Measurements from ENCODE around the gene PRMT3. TPM values are rescaled to one million over a fixed set of nuclear protein-coding genes. Genes with fewer than 3 reads are reported as not detected.

PRMT3 gene
- total and polyA plus RNA-seq, 2 of the 4 experiments (the other 2 are of a cell fraction): 8.8 to 11.3 TPM

GRCh38 chr11:20373568-20374209 lies 13.8 kb upstream of the PRMT3 start:
- H2BK5ac ChIP-seq (ENCODE audit: low read depth, low read length, poor library complexity, severe bottlenecking): no peak overlapping the region
- H4K5ac ChIP-seq (ENCODE audit: low read depth, low read length): no peak overlapping the region
- H4K8ac ChIP-seq (ENCODE audit: low read depth in 2 of 2, low read length in 2 of 2): no peak overlapping the region; a peak in 1 of 4 replicates
- ChIA-PET CTCF (no interaction called here), POLR2A (ENCODE audit: unreplicated experiment) (no interaction called here)
- no peak overlapping the region for H2AK5ac ChIP-seq (ENCODE audit: low read depth, low read length)
- H4K91ac ChIP-seq (ENCODE audit: insufficient read depth, low read depth, low read length): no peak overlapping the region
- no CpG with 5 or more reads among the region's 3 CpGs for WGBS, 2 experiments (ENCODE audit: extremely low coverage in 2 of 2, insufficient read length in 1 of 2)
- H3K4me1 ChIP-seq (ENCODE audit: control insufficient read depth, insufficient read depth, low read length): peaks cover 5% of the 10 kb centered on the region
- no peak overlapping the region for H3K4me3 ChIP-seq (ENCODE audit: insufficient read depth, low read depth, low read length)
- H3K36me3 ChIP-seq (ENCODE audit: control insufficient read depth, insufficient read depth, low read length): peaks cover 6% of the 10 kb centered on the region
- dilution Hi-C loops (cut with HindIII; ENCODE audit: low sequenced_read_pairs, unreplicated experiment): no loop called here
- TF ChIP-seq POLR2A (IDR thresholded peaks at IDR 0.05; ENCODE audit: low read depth, low read length) (no peak), CTCF (conservative IDR thresholded peaks at IDR 0.05; ENCODE audit: low read depth, low read length) (no peak), NFE2L2 (IDR thresholded peaks at IDR 0.05; ENCODE audit: low read depth, low read length) (no peak), USF2 (IDR thresholded peaks at IDR 0.05; ENCODE audit: low read depth, low read length) (no peak), CHD1 (IDR thresholded peaks at IDR 0.05; ENCODE audit: low read depth, low read length) (no peak), BHLHE40 (IDR thresholded peaks at IDR 0.05; ENCODE audit: low read depth, low read length) (no peak), SMC3 (IDR thresholded peaks at IDR 0.05; ENCODE audit: low read depth, low read length) (no peak), MAZ (IDR thresholded peaks at IDR 0.05; ENCODE audit: borderline replicate concordance, low read depth, low read length) (no peak)
- no peak overlapping the region for H2BK20ac ChIP-seq (ENCODE audit: low read depth, low read length)
- in situ Hi-C loops (cut with MboI; ENCODE audit: low sequenced_read_pairs): loop anchor here (25.0 kb wide), 1 partner anchor 436 kb away; no protein-coding TSS in a partner anchor
- no peak overlapping the region for H2AFZ ChIP-seq (replicated peaks; ENCODE audit: low read length, poor library complexity)
- H2AK9ac ChIP-seq (replicated peaks; ENCODE audit: low read depth, low read length, poor library complexity): no peak overlapping the region
- DNase-seq (no peak), ATAC-seq (ENCODE audit: low read depth) (no peak)
- no peak overlapping the region for H3K4me2 ChIP-seq (ENCODE audit: low read depth, low read length)
- no peaks in the 10 kb centered on the region for H3K9me3 ChIP-seq (ENCODE audit: control insufficient read depth, insufficient read depth, low read length)
- no peak overlapping the region for H3K23ac ChIP-seq (ENCODE audit: low read depth, low read length)
- no peak overlapping the region for H3K14ac ChIP-seq (replicated peaks; ENCODE audit: low read depth, low read length)
- intact Hi-C loops (cut with micrococcal nuclease): no loop called here
- H3K27me3 ChIP-seq (ENCODE audit: control insufficient read depth, insufficient read depth, low read length): no peaks in the 10 kb centered on the region
- H4K20me1 ChIP-seq (ENCODE audit: insufficient read depth, low read length): no peaks in the 10 kb centered on the region
- no peak overlapping the region for H3K9ac ChIP-seq (ENCODE audit: low read depth, low read length)
- no peak overlapping the region for H3K56ac ChIP-seq (ENCODE audit: extremely low read depth, insufficient read depth, low read length)
- no peak overlapping the region for H3K4ac ChIP-seq (ENCODE audit: low read depth, low read length)
- peaks cover 0 to 3% of the 10 kb centered on the region in 2 experiments; a peak in 3 of 4 replicates for H3K79me1 ChIP-seq (ENCODE audit: low read depth in 1 of 2, low read length in 2 of 2)
- no peak overlapping the region for H3K27ac ChIP-seq (ENCODE audit: insufficient read depth, low read length)
- no peak overlapping the region for H2BK15ac ChIP-seq (ENCODE audit: low read depth, low read length)
- no TSS peak for BruUV-seq (replicated peaks)
- H3K9me1 ChIP-seq (ENCODE audit: insufficient read depth, low read length): no peaks in the 10 kb centered on the region; the same call in none of the 2 replicates
- no peak overlapping the region for H3K18ac ChIP-seq (ENCODE audit: low read depth, low read length)
- no peak overlapping the region for H2BK120ac ChIP-seq (ENCODE audit: low read depth, low read length)
